Measurements from ENCODE around the gene FLNC. TPM values are rescaled to one million over a fixed set of nuclear protein-coding genes. Genes with fewer than 3 reads are reported as not detected.

The FLNC gene
- total RNA-seq, 4 donors from 2014 or later: 3.8 to 5.1 (median 4.3) TPM

DNA sequence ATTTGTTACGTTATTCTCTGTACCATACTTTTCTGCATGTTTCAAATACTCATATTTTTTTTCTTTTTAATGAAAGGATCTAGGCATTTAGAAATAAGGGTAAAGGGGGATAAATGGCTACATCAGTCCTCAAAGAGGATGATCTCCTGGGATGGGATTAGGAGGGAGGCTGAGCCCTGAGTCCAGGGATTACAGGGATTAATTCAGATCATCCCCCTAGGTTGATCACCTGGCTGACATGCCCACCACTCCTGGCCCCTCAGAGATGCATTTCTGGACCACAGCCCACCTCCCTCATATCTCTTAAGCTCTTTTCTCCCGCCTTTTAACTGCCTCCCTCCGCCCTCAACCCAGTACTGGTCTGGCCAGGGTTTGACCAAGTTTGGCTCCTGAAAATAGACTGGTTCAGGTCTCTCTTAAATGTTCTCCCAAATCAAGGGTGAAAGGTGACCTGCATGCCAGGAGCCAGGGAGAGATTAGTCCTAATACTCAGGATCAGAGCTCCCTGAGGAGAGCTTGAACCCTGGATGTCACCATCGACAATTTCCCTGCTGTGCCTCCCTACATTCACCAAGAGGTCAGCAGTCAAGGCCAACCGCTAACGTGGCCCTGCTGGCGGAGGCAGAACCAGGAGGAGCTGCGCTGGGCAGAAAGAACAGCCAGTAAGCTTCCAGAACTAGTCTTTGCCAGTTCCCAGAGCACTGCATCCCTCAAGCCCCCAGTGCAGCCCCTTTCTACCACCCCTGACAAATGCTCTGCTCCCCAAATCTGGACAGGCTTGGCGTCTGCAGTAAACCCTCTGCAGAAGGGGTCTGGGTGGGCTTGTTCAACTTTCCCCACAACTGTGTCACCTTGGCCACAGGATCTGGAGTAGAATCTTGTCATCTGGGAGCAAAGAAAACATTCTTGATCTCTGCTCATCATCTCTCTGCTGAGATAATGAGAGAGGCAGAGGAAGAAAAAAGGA lies 41.5 kb upstream of the FLNC start:
- H3K27ac ChIP-seq: no peak overlapping the region
- no peaks in the 10 kb centered on the region for H3K36me3 ChIP-seq
- H3K4me3 ChIP-seq: no peak overlapping the region
- DNase-seq (ENCODE audit: low spot score in 2 of 2): peak in 1 of 2 donors; percentile 54
- H3K9me3 ChIP-seq: no peaks in the 10 kb centered on the region
- peaks cover 25% of the 10 kb centered on the region for H3K4me1 ChIP-seq
- 79% methylated on average over 9 of the region's 9 CpGs for WGBS
- TF ChIP-seq POLR2A (IDR thresholded peaks at IDR 0.05) (no peak), POLR2AphosphoS5 (IDR thresholded peaks at IDR 0.05) (no peak), EP300 (IDR thresholded peaks at IDR 0.05) (no peak)
- TF ChIP-seq, protein P1, sequence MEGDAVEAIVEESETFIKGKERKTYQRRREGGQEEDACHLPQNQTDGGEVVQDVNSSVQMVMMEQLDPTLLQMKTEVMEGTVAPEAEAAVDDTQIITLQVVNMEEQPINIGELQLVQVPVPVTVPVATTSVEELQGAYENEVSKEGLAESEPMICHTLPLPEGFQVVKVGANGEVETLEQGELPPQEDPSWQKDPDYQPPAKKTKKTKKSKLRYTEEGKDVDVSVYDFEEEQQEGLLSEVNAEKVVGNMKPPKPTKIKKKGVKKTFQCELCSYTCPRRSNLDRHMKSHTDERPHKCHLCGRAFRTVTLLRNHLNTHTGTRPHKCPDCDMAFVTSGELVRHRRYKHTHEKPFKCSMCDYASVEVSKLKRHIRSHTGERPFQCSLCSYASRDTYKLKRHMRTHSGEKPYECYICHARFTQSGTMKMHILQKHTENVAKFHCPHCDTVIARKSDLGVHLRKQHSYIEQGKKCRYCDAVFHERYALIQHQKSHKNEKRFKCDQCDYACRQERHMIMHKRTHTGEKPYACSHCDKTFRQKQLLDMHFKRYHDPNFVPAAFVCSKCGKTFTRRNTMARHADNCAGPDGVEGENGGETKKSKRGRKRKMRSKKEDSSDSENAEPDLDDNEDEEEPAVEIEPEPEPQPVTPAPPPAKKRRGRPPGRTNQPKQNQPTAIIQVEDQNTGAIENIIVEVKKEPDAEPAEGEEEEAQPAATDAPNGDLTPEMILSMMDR (IDR thresholded peaks at IDR 0.05): no peak
- no peaks in the 10 kb centered on the region for H3K27me3 ChIP-seq

DNA sequence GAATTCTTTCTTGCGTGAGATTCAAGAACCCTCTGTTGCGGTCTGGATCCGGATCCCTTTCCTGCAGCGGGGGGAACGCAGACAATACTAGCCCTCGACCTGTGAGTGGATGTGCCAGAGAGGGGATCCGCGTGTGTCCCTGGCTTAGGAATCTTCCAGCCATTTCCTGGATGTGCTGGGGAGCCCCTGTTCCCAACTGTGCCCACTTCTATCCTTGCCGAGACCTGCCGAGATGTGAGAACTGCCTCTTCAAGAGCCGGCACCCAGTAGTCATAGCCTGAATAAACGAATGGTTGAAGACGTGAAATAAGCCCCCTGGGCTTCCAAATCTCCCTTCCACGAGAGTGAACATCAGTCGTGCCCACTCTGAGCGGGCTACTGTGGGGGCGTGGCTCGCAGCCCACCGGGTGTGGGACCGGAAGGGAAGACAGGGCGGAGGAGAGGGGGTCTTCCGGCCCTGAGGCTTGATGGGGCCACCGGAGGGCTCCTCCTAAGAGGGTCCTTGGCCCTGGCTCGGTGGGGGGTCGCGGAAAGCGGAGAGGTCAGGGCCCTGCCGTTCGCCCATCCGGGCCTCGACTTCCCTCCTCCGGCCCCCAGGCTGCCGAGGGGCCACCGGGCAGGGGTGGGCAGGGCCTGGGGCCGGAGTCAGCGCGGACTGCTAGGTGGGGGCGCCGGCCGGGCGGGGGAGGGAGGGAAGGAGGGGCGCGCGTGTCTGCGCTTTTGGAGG lies 39.7 kb upstream of the FLNC start:
- DNase-seq (ENCODE audit: low spot score in 2 of 2): no peak

DNA sequence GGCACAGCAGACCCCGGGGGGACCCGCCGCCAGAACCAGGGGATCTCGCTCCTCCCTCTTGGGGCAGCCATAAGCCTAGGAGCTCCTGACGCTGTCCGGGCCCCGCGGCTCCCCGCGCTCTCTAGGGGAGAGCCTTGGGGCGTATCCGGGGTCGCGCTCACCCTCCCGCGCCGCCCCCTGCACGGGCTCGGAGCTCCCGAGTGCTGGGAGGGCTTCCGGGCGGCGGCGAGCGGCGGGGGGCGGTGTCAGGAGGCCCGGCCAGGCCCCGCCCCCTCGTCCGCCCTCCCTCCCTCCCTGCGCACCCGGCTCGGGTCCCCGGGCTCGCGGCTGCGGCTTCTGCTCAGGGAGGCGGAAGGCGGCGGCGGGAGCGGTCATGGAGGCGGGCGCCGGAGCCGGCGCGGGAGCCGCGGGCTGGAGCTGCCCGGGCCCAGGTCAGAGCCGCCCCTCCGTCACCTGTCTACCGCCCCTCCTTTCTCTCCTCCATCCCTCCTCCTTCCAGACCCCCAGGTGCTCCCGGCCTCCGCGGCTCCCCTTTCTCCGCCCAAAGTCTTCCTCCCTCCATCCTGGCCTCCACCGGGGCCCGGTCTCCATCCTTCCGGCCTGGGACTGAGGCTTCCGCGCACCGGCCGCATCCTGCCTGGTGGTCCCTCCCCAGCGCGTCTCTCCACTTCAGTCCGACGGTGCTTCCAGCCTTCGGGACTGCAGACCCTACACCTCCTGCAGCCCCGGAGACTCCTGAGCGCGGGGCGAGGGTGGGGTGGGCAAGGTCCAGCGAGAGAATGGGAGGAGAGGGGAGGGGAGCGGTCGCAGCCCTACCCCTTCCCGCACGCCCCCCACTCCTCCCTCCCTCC lies 38.9 kb upstream of the FLNC start, which contains the start of gene CCDC136:
TSS of gene CCDC136 (plus strand) at position 848 of the 851 bp plus-strand sequence. CDS start 444 bp downstream, outside the sequence.
- peak; percentile 82 to 87 for DNase-seq (ENCODE audit: low spot score in 2 of 2)
- TF ChIP-seq, protein P1 (IDR thresholded peaks at IDR 0.05): no peak
- TF ChIP-seq EP300 (IDR thresholded peaks at IDR 0.05) (no peak), POLR2A (IDR thresholded peaks at IDR 0.05) (no peak), POLR2AphosphoS5 (IDR thresholded peaks at IDR 0.05) (no peak)
- H3K27ac ChIP-seq: no peak within 1 kb of the TSS
- no peaks in the 10 kb centered on the region for H3K9me3 ChIP-seq
- H3K36me3 ChIP-seq: no peaks in the 10 kb centered on the region
- H3K4me3 ChIP-seq: peak within 1 kb of the TSS; percentile 79
- under 1% methylated on average over 52 of the region's 80 CpGs for WGBS
- no peaks in the 10 kb centered on the region for H3K27me3 ChIP-seq
- H3K4me1 ChIP-seq: peaks cover 25% of the 10 kb centered on the region

More for the DNA sequence above, 39.7 kb upstream of the FLNC start:
- peaks cover 25% of the 10 kb centered on the region for H3K4me1 ChIP-seq
- no peaks in the 10 kb centered on the region for H3K9me3 ChIP-seq
- H3K27me3 ChIP-seq: no peaks in the 10 kb centered on the region
- peak overlapping the region; percentile 79 for H3K4me3 ChIP-seq
- TF ChIP-seq POLR2A (IDR thresholded peaks at IDR 0.05) (no peak), POLR2AphosphoS5 (IDR thresholded peaks at IDR 0.05) (no peak), EP300 (IDR thresholded peaks at IDR 0.05) (no peak)
- TF ChIP-seq, protein P1 (IDR thresholded peaks at IDR 0.05): no peak
- no peak overlapping the region for H3K27ac ChIP-seq
- H3K36me3 ChIP-seq: no peaks in the 10 kb centered on the region
- 21% methylated on average over 15 of the region's 45 CpGs for WGBS

DNA sequence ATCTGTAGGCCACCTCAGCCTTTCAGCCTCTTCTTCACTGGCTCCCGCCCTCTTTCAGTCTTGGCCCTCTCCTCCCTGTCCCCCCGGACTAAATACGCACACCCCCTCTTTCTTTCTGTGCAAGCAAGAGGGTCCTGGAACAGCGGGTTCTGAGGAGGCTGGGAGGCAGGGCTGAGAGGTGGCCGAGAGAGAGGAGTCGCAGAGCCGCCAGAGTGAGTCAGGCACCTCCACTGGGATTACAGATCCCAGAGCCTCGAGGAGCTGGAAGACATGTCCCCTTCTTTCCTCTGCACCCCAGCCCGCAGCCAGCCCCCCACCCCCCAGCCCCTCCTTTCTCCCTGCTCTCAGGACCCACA lies 38.3 kb upstream of the FLNC start:
- no peaks in the 10 kb centered on the region for H3K9me3 ChIP-seq
- no peaks in the 10 kb centered on the region for H3K36me3 ChIP-seq
- no peak for TF ChIP-seq POLR2AphosphoS5 (IDR thresholded peaks at IDR 0.05)
- no peak for TF ChIP-seq EP300 (IDR thresholded peaks at IDR 0.05)
- TF ChIP-seq, protein P1 (IDR thresholded peaks at IDR 0.05): no peak
- TF ChIP-seq POLR2A (IDR thresholded peaks at IDR 0.05): no peak
- peaks cover 25% of the 10 kb centered on the region for H3K4me1 ChIP-seq
- no peaks in the 10 kb centered on the region for H3K27me3 ChIP-seq
- WGBS: 12% methylated on average over 9 of the region's 9 CpGs
- H3K4me3 ChIP-seq: peak overlapping the region; percentile 79
- DNase-seq (ENCODE audit: low spot score in 2 of 2): no peak
- no peak overlapping the region for H3K27ac ChIP-seq

Data from suprapubic skin (tissue), 4 donors.